ENCODE measurements around the gene KLHL8.

- no peak for TF ChIP-seq POLR2A (IDR thresholded peaks at IDR 0.05; ENCODE audit: low read depth, low read length)
- no peak for TF ChIP-seq TAF1 (IDR thresholded peaks at IDR 0.05; ENCODE audit: low read depth, low read length)
- TF ChIP-seq POLR2AphosphoS5 (IDR thresholded peaks at IDR 0.05; ENCODE audit: low read depth, low read length), result no peak
Observed at GRCh38 chr4:87133183-87133582, 87.2 kb downstream of the KLHL8 start.

Data from GM12891 (cell line).